DND-41 (cell line): Measurements from ENCODE around the gene PTPN4.

Experiments
- ATAC-seq: fragments of 200-7000 bp; cut with Tn5 transposase; 3 replicates; pipeline ENCODE4 v1.9.1; 2021; ENCODE audit warnings: low read depth; ENCODE audit not compliant: insufficient read depth
- DNase-seq: peaks from one replicate; pipeline ENCODE4 v3.0.0-alpha.2; 2020
- H2AFZ ChIP-seq: 2 replicates; pipeline ENCODE4 v1.6.0; 2012; ENCODE audit warnings: low read depth, low read length
- H3K27ac ChIP-seq: 2 replicates; pipeline ENCODE4 v1.5.1; 2012; ENCODE audit warnings: low read length, inconsistent platforms
- H3K27me3 ChIP-seq: fragments of 200-600 bp; sonication (generic); 2 replicates; pipeline ENCODE4 v1.6.0; 2012; ENCODE audit warnings: low read length, mild to moderate bottlenecking, inconsistent platforms; ENCODE audit not compliant: insufficient read depth, poor library complexity
- H3K36me3 ChIP-seq: 2 replicates; pipeline ENCODE4 v1.5.1; 2012; ENCODE audit warnings: low read length, inconsistent platforms; ENCODE audit not compliant: insufficient read depth
- H3K4me1 ChIP-seq: 2 replicates; pipeline ENCODE4 v1.5.1; 2012; ENCODE audit warnings: mild to moderate bottlenecking, low read length; ENCODE audit not compliant: insufficient read depth
- H3K4me2 ChIP-seq: 2 replicates; pipeline ENCODE4 v1.6.0; 2012; ENCODE audit warnings: mild to moderate bottlenecking, moderate library complexity, low read length, inconsistent platforms; ENCODE audit not compliant: insufficient read depth
- H3K4me3 ChIP-seq, 2 experiments: fragments of 200-600 bp in 1 of 2; shearing (Covaris generic) in 1 of 2; 2 replicates each; pipeline ENCODE4 v1.5.1; 2012 to 2016; ENCODE audit warnings: inconsistent platforms in 2 of 2, low read length in 2 of 2, mild to moderate bottlenecking in 2 of 2, low read depth in 1 of 2, moderate library complexity in 1 of 2
- H3K79me2 ChIP-seq: 2 replicates; pipeline ENCODE4 v1.6.0; 2012; ENCODE audit warnings: low read length, inconsistent platforms; ENCODE audit not compliant: insufficient read depth
- H3K9ac ChIP-seq: 2 replicates; pipeline ENCODE4 v1.6.0; 2012; ENCODE audit warnings: low read depth, mild to moderate bottlenecking, inconsistent platforms, low read length, moderate library complexity
- H3K9me3 ChIP-seq: 2 replicates; pipeline ENCODE4 v1.5.1; 2012; ENCODE audit warnings: low read length, moderate library complexity, mild to moderate bottlenecking, inconsistent platforms; ENCODE audit not compliant: insufficient read depth, severe bottlenecking
- H4K20me1 ChIP-seq: 2 replicates; pipeline ENCODE4 v1.6.0; 2012; ENCODE audit warnings: low read length; ENCODE audit not compliant: insufficient read depth
- EZH2 ChIP-seq: IDR thresholded peaks from 3 replicates; pipeline ENCODE4 v1.6.1; 2012; ENCODE audit warnings: borderline replicate concordance, low read depth, mild to moderate bottlenecking, moderate library complexity, low read length, inconsistent platforms; ENCODE audit not compliant: severe bottlenecking
- TF ChIP-seq, protein P1 (sequence below): IDR thresholded peaks from 2 replicates; pipeline ENCODE4 v1.5.1; 2012; ENCODE audit warnings: borderline replicate concordance, low read length, moderate library complexity, mild to moderate bottlenecking; ENCODE audit not compliant: poor library complexity, severe bottlenecking; ENCODE audit errors: extremely low read depth

PTPN4 gene

DNA sequence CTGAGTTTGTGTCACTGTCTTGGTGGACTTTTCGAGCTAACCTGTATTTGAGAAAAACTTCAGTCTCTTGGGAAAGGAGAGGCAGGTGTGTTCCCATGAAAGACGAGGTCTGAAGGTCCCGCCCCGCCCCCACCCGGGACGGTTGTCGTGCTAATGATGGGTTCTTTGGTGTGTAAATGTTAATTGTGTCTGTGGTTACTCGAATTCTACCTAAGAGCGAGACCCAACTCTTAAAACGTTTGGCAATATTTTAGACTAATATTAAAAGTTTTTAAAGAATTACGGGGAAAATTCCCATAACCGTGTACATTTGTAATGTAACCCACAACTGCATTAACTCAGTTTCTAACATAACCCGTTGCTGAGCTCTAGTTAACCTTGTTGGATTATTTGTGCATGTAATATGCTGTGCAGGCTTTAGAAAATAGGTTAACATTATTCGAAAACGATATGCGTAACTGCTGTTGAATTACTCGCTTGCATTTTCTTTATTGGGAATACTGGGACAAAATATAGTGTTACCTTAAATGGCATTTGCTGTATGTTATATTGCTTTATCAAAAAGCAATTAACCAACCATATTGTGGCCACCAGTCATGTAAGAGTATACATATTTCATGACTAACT, 254.0 kb downstream of the PTPN4 start:
- DNase-seq (peak; percentile 46), ATAC-seq (no peak)
- peaks cover 27% of the 10 kb centered on the region for H3K4me1 ChIP-seq
- peak overlapping the region; percentile 66 for H2AFZ ChIP-seq
- peak overlapping the region; percentile 73 for H3K27ac ChIP-seq
- no peaks in the 10 kb centered on the region for H3K9me3 ChIP-seq
- H3K27me3 ChIP-seq = no peaks in the 10 kb centered on the region
- H4K20me1 ChIP-seq = peaks cover 4% of the 10 kb centered on the region; the same call in 1 of the 2 replicates
- H3K4me3 ChIP-seq = peak overlapping the region; percentile 74 to 80
- no peak for TF ChIP-seq EZH2
- TF ChIP-seq, protein P1, sequence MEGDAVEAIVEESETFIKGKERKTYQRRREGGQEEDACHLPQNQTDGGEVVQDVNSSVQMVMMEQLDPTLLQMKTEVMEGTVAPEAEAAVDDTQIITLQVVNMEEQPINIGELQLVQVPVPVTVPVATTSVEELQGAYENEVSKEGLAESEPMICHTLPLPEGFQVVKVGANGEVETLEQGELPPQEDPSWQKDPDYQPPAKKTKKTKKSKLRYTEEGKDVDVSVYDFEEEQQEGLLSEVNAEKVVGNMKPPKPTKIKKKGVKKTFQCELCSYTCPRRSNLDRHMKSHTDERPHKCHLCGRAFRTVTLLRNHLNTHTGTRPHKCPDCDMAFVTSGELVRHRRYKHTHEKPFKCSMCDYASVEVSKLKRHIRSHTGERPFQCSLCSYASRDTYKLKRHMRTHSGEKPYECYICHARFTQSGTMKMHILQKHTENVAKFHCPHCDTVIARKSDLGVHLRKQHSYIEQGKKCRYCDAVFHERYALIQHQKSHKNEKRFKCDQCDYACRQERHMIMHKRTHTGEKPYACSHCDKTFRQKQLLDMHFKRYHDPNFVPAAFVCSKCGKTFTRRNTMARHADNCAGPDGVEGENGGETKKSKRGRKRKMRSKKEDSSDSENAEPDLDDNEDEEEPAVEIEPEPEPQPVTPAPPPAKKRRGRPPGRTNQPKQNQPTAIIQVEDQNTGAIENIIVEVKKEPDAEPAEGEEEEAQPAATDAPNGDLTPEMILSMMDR = no peak
- H3K9ac ChIP-seq = peak overlapping the region; percentile 94
- peaks cover 2% of the 10 kb centered on the region; the same call in 1 of the 2 replicates for H3K36me3 ChIP-seq
- H3K4me2 ChIP-seq = peak overlapping the region; percentile 78
- H3K79me2 ChIP-seq = peaks cover 48% of the 10 kb centered on the region

DNA sequence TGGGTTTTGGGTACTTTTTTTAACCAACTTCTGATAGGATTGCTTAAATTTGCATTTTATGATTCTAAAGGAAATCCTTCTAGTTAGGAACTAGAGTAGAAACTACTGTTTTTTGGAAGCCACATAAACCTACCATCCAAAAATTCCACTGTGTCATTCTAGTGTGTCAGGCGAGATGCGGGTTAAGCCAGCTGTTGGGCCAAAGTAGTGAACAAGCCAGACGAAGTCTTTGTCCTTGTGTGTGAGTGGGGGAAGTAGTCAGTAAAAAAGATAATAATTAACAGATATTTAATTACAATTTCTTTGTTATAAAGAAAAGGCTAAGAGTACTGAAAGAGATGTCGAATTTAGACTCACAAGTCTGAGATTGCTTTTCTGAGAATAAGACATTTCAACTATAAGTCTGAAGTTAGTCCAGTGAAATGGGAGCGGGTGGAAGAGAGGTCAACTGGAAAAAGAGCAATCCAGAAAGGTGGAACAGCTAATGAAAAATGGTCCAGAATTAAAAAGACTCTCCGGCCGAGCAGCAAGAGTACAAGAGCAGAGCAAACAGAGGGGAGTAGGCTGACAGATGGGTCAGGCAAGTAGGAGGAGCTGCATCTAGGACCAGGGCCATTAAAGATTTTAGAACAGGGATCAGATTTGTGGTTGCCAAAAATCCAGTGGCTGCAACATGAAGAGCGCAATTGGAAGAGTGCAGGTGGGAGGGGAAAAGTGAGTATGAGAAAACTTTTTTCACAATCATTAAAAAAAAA, 254.7 kb downstream of the PTPN4 start:
- Histone ChIP-seq H3K4me3 (peak overlapping the region; percentile 74 to 80; a peak in 3 of 4 replicates), H3K27ac (no peak overlapping the region), H2AFZ (no peak overlapping the region), H3K4me2 (peak overlapping the region; percentile 78), H3K79me2 (peaks cover 55% of the 10 kb centered on the region), H3K4me1 (peaks cover 27% of the 10 kb centered on the region), H4K20me1 (peaks cover 4% of the 10 kb centered on the region; the same call in 1 of the 2 replicates), H3K9me3 (no peaks in the 10 kb centered on the region), H3K27me3 (no peaks in the 10 kb centered on the region), H3K36me3 (peaks cover 6% of the 10 kb centered on the region; the same call in 1 of the 2 replicates), H3K9ac (peak overlapping the region; percentile 94; the same call in 1 of the 2 replicates)
- ATAC-seq (no peak), DNase-seq (no peak)
- TF ChIP-seq, protein P1 = no peak
- TF ChIP-seq EZH2 = no peak

DNA sequence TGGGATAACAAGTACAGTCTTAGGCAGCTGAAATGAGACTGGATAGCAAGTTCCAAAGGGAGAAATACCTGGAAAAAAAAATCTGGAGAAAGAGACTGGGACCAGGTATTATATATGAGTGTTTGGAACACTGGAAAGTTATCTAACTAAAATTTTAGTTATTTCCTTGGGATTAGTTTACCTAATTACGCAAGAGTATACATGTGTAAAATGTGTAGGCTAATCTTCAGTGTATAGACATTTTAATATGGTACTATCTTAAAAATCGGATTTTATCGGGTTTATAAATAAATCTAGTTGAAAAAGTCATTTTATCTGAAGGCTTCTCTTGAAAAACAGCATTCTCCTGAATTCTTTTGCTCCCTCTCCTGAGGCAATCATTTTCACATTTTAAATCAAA, 257.1 kb downstream of the PTPN4 start:
- H2AFZ ChIP-seq = no peak overlapping the region
- DNase-seq = no peak
- H3K79me2 ChIP-seq = peaks cover 67% of the 10 kb centered on the region
- no peak overlapping the region for H3K9ac ChIP-seq
- peaks cover 23% of the 10 kb centered on the region for H3K4me1 ChIP-seq
- no peaks in the 10 kb centered on the region for H3K9me3 ChIP-seq
- H3K36me3 ChIP-seq = peaks cover 6% of the 10 kb centered on the region; the same call in 1 of the 2 replicates
- no peak overlapping the region for H3K4me2 ChIP-seq
- H4K20me1 ChIP-seq = peaks cover 4% of the 10 kb centered on the region; the same call in 1 of the 2 replicates
- no peak overlapping the region for H3K4me3 ChIP-seq
- H3K27ac ChIP-seq = no peak overlapping the region
- H3K27me3 ChIP-seq = no peaks in the 10 kb centered on the region
- TF ChIP-seq, protein P1 = no peak
- no peak for TF ChIP-seq EZH2
- no peak for ATAC-seq
